PC-3 (cell line): ENCODE measurements around the gene B3GNT2.

Experiments used
- EZH2 ChIP-seq: fragments of 300-600 bp; sonication (generic); IDR thresholded peaks from one replicate; pipeline ENCODE4 v1.6.1; 2017; ENCODE audit warnings: antibody characterized with exemption, mild to moderate bottlenecking, low read length; ENCODE audit not compliant: unreplicated experiment
- EZH2phosphoT487 ChIP-seq: fragments of 300-600 bp; sonication (generic); IDR thresholded peaks from 2 replicates; pipeline ENCODE4 v1.6.1; 2018; ENCODE audit warnings: mild to moderate bottlenecking, antibody characterized with exemption, low read length, borderline replicate concordance
- TF ChIP-seq, protein P1 (sequence below): fragments of 300-600 bp; sonication (generic); conservative IDR thresholded peaks from 2 replicates; pipeline ENCODE4 v1.5.1; 2017; ENCODE audit warnings: antibody characterized with exemption, low read depth, mild to moderate bottlenecking, low read length

GRCh38 chr2:62176801-62177200 lies 19.1 kb upstream of the B3GNT2 start:
- TF ChIP-seq EZH2phosphoT487: no peak
- TF ChIP-seq, protein P1, sequence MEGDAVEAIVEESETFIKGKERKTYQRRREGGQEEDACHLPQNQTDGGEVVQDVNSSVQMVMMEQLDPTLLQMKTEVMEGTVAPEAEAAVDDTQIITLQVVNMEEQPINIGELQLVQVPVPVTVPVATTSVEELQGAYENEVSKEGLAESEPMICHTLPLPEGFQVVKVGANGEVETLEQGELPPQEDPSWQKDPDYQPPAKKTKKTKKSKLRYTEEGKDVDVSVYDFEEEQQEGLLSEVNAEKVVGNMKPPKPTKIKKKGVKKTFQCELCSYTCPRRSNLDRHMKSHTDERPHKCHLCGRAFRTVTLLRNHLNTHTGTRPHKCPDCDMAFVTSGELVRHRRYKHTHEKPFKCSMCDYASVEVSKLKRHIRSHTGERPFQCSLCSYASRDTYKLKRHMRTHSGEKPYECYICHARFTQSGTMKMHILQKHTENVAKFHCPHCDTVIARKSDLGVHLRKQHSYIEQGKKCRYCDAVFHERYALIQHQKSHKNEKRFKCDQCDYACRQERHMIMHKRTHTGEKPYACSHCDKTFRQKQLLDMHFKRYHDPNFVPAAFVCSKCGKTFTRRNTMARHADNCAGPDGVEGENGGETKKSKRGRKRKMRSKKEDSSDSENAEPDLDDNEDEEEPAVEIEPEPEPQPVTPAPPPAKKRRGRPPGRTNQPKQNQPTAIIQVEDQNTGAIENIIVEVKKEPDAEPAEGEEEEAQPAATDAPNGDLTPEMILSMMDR: no peak
- TF ChIP-seq EZH2: no peak
